OCI-LY1 (cell line): ENCODE measurements around the gene TRIM28.

Experiments used
- CTCF ChIP-seq: fragments of 200-600 bp; sonication (generic), shearing (Covaris generic); IDR thresholded peaks from 2 replicates; pipeline ENCODE4 v1.5.1; 2017; ENCODE audit warnings: mild to moderate bottlenecking, antibody characterized with exemption, low read length, moderate library complexity, mixed read lengths
- EZH2 ChIP-seq: fragments of 200-600 bp; sonication (generic), shearing (Covaris generic); IDR thresholded peaks from 2 replicates; pipeline ENCODE4 v1.8.0; 2017; ENCODE audit warnings: borderline replicate concordance, mixed run types, mild to moderate bottlenecking, antibody characterized with exemption, low read length, moderate library complexity, mixed read lengths

GRCh38 chr19:58516246-58516836, 27.5 kb upstream of the TRIM28 start:
- no peak for TF ChIP-seq CTCF
- no peak for TF ChIP-seq EZH2
